ENCODE measurements around the gene EMD.

GRCh38 chrX:154355094-154355775, 23.9 kb upstream of the EMD start:
- TF ChIP-seq POLR2A (IDR thresholded peaks at IDR 0.05) (no peak), CTCF (IDR thresholded peaks at IDR 0.05) (no peak), POLR2AphosphoS5 (IDR thresholded peaks at IDR 0.05) (no peak)

Data from prostate gland (tissue), 2 donors.